ENCODE results near the gene SLC7A7. TPM values are rescaled to one million over a fixed set of nuclear protein-coding genes. Genes with fewer than 3 reads are reported as not detected.
A peak's percentile ranks its signal among the peaks of the same experiment; 100 is the strongest.

Gene SLC7A7
- total and polyA plus RNA-seq, 2 of the 13 experiments (the other 11 are each of a cell fraction or from before 2014, with no cell fraction given), result 0.13 to 0.63 TPM

DNA sequence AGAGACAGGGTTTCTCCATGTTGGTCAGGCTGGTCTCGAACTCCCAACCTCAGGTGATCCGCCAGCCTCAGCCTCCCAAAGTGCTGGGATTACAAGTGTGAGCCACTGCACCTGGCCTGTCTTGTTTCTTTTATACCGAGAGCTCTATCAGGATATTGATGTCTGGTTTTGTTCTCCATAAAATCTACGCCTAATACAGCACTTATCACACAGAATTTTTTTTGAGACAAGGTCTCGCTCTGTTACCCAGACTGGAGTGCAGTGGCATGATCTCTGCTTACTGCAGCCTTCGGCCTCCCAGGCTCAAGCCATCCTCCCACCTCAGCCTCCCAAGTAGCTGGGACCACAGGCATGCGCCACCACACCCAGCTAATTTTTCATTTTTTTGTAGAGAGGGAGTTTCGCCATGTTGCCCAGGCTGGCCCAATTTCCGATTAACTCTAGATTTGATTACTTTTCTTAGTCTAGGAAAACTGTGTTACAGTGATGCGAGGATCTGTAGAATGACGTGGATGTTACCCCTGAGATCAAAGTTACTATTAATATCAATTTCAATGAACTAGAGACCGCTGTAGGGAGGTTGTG lies 13.9 kb upstream of the SLC7A7 start (continued):
- TF ChIP-seq ZNF281 (CRISPR knock-in tag; IDR thresholded peaks at IDR 0.05; ENCODE audit: borderline replicate concordance) (peak; percentile 18; the same call in 1 of the 2 replicates), NFYC (CRISPR knock-in tag; IDR thresholded peaks at IDR 0.05) (0 out of 2 replicates have a peak, but pooled peaks have one; percentile 25), TBP (CRISPR knock-in tag; IDR thresholded peaks at IDR 0.05) (peak; percentile 39; the same call in 1 of the 2 replicates), ZNF800 (CRISPR knock-in tag; IDR thresholded peaks at IDR 0.05) (peak; percentile 76; the same call in 1 of the 2 replicates), SNAPC4 (CRISPR knock-in tag; IDR thresholded peaks at IDR 0.05) (0 out of 2 replicates have a peak, but pooled peaks have one; percentile 40), MYC (CRISPR knock-in tag; IDR thresholded peaks at IDR 0.05; ENCODE audit: borderline replicate concordance) (0 out of 2 replicates have a peak, but pooled peaks have one; percentile 4), ZNF768 (CRISPR knock-in tag; IDR thresholded peaks at IDR 0.05) (0 out of 2 replicates have a peak, but pooled peaks have one; percentile 19), RFXAP (CRISPR knock-in tag; IDR thresholded peaks at IDR 0.05; ENCODE audit: borderline replicate concordance) (peak; percentile 21; the same call in 1 of the 2 replicates), MIER2 (CRISPR knock-in tag; IDR thresholded peaks at IDR 0.05) (0 out of 2 replicates have a peak, but pooled peaks have one; percentile 2), KLF12 (CRISPR knock-in tag; IDR thresholded peaks at IDR 0.05; ENCODE audit: borderline replicate concordance) (peak; percentile 36; the same call in 1 of the 2 replicates)
- TF ChIP-seq, protein P1, sequence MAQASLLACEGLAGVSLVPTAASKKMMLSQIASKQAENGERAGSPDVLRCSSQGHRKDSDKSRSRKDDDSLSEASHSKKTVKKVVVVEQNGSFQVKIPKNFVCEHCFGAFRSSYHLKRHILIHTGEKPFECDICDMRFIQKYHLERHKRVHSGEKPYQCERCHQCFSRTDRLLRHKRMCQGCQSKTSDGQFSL (CRISPR knock-in tag; IDR thresholded peaks at IDR 0.05), result peak; percentile 26; the same call in 1 of the 2 replicates
- TF ChIP-seq, protein P2, sequence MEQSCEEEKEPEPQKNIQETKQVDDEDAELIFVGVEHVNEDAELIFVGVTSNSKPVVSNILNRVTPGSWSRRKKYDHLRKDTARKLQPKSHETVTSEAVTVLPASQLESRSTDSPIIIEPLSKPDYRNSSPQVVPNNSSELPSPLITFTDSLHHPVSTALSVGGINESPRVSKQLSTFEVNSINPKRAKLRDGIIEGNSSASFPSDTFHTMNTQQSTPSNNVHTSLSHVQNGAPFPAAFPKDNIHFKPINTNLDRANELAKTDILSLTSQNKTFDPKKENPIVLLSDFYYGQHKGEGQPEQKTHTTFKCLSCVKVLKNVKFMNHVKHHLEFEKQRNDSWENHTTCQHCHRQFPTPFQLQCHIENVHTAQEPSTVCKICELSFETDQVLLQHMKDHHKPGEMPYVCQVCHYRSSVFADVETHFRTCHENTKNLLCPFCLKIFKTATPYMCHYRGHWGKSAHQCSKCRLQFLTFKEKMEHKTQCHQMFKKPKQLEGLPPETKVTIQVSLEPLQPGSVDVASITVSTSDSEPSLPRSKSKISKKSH (CRISPR knock-in tag; IDR thresholded peaks at IDR 0.05; ENCODE audit: borderline replicate concordance), result peak; percentile 75; the same call in 1 of the 2 replicates
- TF ChIP-seq, protein P3, sequence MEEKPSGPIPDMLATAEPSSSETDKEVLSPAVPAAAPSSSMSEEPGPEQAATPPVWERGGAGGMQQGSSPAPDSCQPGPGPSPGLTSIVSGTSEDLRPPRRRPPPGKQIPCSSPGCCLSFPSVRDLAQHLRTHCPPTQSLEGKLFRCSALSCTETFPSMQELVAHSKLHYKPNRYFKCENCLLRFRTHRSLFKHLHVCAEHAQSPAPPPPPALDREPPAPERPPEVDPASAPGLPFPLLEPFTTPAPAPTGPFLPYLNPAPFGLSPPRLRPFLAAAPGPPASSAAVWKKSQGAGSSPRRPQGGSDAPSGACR (CRISPR knock-in tag; IDR thresholded peaks at IDR 0.05), result 0 out of 2 replicates have a peak, but pooled peaks have one; percentile 16

All from HepG2 (cell line).